GM21717 (cell line): ENCODE measurements around the gene RNF130.
"Not testable (repeated sequence)": the region's sequence is repeated elsewhere in the genome, so short reads cannot be mapped to it uniquely, and the experiment has no call there.

Experiments
- ATAC-seq: cut with Tn5 transposase; IDR thresholded peaks from one replicate; pipeline ENCODE4 v1.9.1; 2021; ENCODE audit warnings: mild to moderate bottlenecking, moderate library complexity; ENCODE audit not compliant: unreplicated experiment

RNF130 gene

GRCh38 chr5:180026320-180026719 is 45.2 kb downstream of the RNF130 start:
- no peak for ATAC-seq

- ATAC-seq = no peak
Measured at GRCh38 chr5:180021900-180022299, 49.7 kb downstream of the RNF130 start.

DNA sequence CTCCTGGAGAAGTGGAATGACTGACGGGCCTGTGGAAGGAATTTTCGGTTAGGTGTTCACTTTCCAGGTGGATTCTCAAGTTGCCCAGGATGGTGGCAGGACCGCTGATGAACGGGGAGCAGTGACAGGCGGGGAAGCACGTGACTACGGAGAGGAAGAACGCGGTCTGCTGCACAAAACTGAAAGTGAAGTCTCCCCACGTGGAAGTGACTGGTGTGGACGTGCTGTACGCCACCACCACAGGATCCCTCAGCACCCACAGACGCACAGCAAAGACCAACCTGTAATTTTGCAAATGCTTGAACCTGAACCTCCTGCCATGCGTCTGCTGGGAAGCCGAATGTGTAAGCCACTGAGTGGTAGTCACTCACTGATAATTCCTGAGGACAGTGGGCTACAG is 51.4 kb downstream of the RNF130 start:
- ATAC-seq = no peak

GRCh38 chr5:180018347-180019060 is 53.1 kb downstream of the RNF130 start:
- ATAC-seq = no peak

GRCh38 chr5:180015523-180015922 is 56.0 kb downstream of the RNF130 start:
- ATAC-seq = not testable (repeated sequence)

DNA sequence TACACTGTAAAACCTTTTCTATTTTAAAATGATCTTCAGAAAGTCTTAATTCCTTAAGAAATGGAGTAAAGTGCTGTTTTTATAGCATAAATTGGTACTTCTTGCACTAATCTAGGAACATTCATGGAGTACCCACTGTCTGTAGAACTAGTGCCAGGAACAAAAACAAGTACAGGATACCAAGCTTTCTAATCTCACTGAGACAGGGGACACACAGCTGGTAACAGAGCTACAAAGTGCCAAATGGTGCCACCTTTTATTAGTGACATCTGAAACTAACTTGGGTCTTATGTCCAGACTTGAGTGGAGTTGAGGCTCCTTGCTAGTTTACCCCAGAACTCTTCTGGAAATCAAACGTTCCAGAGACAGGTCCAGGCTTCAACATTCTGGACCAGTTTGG is 57.9 kb downstream of the RNF130 start:
- no peak for ATAC-seq

- no peak for ATAC-seq
Measured at GRCh38 chr5:180012316-180012715, 59.2 kb downstream of the RNF130 start.

DNA sequence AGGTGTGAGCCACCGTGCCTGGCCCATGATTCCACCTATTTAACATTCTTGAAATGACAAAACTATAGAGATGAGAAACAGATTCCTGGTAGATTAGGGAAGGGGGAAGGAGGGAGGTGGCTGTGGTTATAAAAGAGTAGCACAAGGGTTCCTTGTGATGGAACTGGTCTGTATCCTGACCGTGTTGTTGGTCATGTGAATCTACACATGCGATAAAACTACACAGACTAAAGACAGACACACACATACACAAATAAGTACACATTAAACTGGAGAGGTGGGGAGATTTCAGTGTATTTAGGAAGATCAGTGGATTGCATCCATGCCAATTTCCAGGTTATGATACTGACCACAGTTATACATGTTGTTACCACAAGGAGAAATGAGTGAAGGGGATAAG is 60.9 kb downstream of the RNF130 start:
- no peak for ATAC-seq

- no peak for ATAC-seq
Measured at GRCh38 chr5:180009581-180009980, 62.0 kb downstream of the RNF130 start.

DNA sequence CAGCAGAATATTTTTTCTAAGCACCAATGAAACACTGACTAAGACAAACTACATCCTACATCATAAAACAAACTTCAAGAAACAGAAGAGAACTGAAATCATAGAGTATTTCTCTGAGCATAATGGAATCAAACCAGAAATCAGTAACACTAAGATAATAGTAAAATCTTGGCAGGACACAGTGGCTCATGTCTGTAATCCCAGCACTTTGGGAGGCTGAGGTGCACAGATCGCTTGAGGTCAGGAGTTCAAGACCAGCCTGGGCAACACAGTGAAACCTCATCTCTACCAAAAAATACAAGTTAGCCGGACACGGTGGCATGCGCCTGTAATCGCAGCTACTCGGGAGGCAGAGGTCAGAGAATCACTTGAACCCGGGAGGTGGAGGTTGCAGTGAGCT is 63.1 kb downstream of the RNF130 start:
- ATAC-seq = no peak

DNA sequence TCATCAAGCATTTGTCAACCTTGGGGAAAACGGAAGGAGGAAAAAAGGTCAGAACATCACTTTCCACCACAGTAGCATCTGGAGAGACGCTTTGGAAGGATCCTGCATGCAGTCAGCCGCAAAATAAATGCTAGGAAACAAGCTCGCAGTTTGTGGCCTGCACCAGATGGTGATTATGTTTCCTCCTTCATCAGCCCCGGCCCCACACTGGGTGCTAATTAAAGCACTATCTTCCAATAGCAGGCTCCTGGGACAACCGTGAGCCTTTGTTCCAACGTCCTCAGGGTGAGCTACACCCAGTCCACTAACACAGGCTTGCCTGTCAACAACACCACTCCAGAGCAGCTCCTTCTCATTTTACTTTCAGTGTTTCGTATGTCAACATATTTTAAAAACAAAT is 64.0 kb downstream of the RNF130 start:
- no peak for ATAC-seq

DNA sequence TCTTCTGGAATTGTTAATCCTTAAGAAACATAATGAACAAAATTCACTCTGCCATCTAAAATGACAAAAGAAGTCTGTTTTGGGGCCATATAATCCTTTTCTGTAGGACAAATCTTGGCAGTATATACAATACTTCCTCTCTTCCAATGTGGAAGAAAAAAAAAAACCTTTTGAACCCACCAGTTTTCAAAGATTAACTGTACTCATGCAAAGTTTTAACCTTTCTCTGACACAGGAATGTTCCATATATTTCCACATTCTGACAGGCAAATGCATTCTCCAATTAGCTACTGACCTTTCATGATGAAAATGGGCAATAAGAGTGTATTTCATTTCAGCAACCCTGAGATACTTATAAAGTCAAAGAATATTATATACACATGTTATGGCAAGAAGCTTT is 65.4 kb downstream of the RNF130 start:
- ATAC-seq = no peak

DNA sequence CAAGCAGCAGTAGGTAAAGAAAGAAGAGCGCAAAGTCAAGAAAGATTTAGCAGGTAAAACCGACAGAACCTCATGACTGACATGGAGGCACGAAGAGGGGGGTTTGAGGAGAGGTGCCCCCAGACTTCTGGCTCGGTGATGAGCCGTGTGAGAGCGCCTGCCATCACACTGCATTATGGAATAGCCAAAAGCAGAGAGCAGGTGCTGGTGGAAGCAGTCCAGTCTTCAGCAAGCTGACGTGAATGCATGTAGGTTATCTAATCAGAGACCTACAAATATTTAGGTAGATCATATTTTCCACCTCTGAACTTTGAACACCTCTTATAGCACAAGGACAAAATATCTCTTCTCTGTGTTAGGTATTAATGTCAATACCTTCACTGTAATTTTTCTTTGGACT is 68.4 kb downstream of the RNF130 start:
- ATAC-seq = no peak

GRCh38 chr5:180001742-180002141 is 69.8 kb downstream of the RNF130 start:
- ATAC-seq = no peak

DNA sequence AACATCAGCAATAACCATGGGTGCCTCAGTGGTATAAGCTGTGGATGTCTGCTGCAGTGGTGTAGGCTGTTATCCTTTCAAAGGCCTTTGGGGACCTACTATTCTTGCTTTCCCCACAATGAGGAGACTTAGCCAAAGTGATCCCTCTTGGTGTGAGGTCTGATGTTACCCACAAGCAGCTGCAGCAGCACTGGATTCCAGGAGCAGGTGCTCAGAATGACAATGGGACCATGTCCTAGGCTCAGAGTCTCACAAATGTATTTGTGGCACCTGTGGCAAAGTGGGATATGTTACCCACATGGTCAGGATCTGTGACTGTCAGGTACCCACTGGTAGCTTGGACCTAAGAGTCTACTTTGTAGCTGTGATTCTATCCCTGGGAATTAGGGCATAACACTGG is 70.4 kb downstream of the RNF130 start:
- ATAC-seq = no peak

DNA sequence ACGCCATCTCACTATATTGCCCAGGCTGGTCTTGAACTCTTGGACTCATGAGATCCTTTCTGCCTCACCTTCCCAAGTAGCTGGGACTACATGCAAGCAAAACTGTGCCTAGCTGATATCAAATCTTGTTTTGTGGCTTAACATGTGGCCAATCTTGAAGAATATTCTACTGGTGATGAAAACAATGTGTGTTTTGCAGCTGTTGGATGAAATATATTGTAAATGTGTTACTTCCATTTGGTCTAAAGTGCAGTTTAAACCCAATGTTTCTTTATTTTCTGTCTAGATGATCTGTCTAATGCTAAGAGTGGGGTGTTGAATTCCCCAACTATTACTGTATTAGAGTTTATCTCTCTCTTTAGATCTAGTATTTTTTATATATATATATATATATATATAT is 73.1 kb downstream of the RNF130 start:
- no peak for ATAC-seq

DNA sequence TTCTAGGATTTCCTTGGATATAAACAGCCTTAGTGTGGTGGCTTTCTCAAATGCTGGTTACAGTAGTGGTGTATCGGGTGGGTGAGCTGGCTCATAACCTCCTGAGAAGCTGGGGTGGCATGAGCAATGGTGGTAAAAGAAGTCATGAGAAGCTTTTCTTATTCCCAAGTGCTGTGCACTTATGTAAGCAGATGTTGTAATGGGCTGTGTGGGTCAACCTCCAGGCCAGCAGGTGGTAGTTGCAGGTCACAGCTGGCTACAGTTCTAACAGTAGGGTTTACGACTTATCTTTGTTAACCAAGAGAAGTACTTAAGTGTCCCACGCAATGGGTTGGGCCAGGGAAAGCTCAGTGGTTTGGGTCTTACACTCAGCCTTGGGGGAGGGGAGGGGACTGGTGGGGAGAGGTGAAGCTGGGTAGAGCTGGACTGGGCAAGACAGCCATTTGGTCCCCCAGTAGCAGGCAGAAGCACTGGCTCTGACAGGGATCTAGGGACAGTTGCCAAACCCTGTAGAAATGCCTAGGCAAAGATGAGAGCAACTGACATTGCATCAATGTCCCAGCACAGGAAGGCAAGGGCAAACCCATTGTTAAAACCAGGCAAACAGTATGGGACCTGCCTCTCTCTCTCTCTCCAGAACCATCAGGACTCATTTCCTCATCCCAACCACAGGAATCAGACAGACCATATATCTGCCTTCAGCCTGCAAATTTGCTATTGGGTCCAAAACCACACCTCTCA is 76.8 kb downstream of the RNF130 start:
- no peak for ATAC-seq

DNA sequence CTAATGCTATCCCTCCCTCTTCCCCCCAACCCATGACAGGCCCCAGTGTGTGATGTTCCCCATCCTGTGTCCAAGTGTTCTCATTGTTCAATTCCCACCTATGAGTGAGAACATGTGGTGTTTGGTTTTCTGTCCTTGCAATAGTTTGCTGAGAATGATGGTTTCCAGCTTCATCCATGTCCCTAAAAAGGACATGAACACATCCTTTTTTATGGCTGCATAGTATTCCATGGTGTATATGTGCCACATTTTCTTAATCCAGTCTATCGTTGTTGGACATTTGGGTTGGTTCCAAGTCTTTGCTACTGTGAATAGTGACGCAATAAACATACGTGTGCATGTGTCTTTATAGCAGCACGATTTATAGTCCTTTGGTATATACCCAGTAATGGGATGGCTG is 78.7 kb downstream of the RNF130 start:
- ATAC-seq = not testable (repeated sequence)

DNA sequence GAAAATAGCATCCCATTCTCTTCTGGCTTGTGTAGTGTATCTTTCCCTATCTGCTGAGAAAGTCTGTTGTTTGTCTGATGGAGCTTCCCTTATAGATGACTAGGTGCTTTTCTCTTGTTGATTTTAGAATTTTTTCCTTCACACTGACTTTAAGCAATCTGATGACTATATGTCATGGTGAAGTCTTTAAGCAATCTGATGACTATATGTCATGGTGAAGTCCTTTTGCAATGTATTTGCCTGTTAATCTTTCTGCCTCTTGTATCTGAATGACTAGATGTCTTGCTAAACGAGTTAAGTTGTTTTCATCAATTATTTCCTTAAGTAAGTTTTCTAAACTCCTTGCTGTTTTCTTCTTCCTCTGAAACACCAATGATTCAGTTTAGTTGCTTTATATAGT is 80.5 kb downstream of the RNF130 start:
- no peak for ATAC-seq

GRCh38 chr5:179990525-179990924 is 81.0 kb downstream of the RNF130 start:
- not testable (repeated sequence) for ATAC-seq

- ATAC-seq = no peak
Measured at GRCh38 chr5:179986328-179986727, 85.2 kb downstream of the RNF130 start.

- no peak for ATAC-seq
Measured at GRCh38 chr5:179981636-179982035, 89.9 kb downstream of the RNF130 start.

- no peak for ATAC-seq
Measured at GRCh38 chr5:179980767-179981166, 90.8 kb downstream of the RNF130 start.
